Daoy (cell line): ENCODE data around the gene OBSL1. TPM values are rescaled to one million over a fixed set of nuclear protein-coding genes. Genes with fewer than 3 reads are reported as not detected.
A peak's percentile ranks its signal among the peaks of the same experiment; 100 is the strongest.

ENCODE experiments used
- DNase-seq: peaks from one replicate; pipeline ENCODE4 v3.0.0-alpha.2; 2015; ENCODE audit warnings: low read depth
- total RNA-seq: library from RNA; depleted of rRNA; stranded (reverse); fragments of >200 nt; shearing (Covaris generic); gene quantifications from 2 replicates; pipeline ENCODE4 v1.2.3, GENCODE V29; 2014

The OBSL1 gene
- total RNA-seq, 1 experiment from 2014 or later = 45.3 TPM

DNA sequence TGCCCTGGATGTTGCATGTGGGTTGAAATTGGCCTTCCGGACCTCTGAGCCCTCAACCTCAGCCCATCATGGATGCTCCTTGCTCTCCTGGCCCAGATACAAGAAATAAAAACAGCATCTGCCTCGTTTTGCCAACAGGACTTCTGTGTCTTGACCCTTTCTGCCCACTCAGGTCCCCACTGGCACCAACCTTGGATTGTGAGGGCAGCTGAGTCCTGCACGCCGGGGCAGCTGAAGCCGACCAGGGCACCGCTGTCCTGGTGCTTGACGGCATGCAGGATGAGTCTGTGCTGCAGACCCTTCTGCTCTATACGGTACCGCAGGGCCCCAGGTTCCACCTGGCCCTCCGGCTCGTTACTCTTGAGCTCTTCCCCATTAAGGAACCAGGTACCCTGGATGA lies 4.7 kb downstream of the OBSL1 start:
- DNase-seq = no peak

DNA sequence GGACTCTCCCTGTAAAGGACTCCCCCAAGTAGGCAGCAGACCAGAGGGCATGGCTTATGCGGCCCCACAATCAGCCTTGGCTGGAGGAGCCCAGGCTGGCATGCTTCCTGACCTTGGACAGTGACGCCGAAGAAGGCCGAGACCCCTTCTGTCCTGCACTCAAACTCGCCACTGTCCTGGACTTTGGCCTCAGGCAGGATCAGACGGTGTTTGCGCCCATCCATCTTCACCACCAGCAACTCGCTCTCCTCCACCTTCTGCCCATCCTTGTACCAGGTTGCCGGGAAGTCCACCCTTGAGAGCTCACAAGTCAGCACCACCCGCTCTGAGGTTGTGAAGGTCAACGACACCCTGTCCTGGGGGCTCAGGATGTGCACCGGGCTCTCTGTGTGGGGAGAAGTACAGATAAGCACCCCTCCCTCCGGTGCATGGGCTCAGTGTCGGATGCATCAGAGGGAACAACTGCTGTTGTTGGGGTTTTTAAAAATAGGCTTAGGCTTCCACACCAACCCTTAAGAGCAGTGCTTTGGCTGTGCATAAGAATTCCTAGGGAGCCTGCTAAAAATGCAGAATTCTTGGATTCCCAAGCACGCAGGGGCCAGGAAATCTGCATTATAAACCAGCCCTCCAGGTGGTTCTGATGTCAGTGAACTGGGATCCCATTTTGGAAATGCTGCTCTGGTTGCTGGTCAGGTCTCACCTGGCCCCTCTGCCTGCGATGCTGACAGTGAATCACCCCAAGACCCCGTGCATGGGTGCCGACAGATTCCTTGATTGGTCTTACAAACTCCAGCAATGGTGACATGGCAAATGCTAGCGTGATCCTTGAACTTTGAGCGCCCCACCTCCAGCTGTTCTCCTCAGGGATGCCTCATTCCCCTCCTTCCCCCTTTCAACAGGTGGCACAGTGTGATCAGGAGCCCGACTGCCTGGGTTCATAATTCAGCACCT lies 5.9 kb downstream of the OBSL1 start:
- DNase-seq = no peak

DNA sequence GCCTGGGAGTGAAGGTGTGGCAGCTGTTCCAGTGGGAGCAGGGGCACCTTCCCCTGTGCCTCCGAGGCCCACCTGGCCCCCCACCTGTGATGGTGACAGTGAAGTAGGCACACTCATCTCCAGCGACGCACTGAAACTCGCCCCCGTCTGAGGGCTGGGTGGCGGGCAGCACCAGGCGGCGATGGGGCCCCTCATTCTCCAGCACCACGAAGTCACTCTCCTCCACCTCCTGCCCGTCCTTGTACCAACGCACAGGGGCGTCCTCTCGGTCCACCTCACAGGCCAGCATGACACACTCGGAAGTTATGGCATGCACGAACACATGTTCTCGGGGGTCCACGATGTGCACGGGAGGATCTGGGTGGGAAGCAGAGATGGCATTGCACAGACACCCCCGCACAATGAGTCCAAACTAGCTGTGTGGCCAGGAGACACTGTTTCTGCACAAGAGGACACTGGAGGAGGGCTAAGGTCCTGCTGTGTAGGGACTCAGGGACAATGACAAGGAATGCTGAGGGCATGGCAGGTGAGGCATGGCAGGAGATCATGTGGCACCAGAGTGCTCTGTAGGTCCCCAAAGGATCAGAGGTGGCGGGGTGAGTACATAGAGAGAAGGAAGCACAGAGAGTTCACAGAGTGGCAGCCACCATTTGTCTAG lies 7.9 kb downstream of the OBSL1 start:
- DNase-seq = no peak

DNA sequence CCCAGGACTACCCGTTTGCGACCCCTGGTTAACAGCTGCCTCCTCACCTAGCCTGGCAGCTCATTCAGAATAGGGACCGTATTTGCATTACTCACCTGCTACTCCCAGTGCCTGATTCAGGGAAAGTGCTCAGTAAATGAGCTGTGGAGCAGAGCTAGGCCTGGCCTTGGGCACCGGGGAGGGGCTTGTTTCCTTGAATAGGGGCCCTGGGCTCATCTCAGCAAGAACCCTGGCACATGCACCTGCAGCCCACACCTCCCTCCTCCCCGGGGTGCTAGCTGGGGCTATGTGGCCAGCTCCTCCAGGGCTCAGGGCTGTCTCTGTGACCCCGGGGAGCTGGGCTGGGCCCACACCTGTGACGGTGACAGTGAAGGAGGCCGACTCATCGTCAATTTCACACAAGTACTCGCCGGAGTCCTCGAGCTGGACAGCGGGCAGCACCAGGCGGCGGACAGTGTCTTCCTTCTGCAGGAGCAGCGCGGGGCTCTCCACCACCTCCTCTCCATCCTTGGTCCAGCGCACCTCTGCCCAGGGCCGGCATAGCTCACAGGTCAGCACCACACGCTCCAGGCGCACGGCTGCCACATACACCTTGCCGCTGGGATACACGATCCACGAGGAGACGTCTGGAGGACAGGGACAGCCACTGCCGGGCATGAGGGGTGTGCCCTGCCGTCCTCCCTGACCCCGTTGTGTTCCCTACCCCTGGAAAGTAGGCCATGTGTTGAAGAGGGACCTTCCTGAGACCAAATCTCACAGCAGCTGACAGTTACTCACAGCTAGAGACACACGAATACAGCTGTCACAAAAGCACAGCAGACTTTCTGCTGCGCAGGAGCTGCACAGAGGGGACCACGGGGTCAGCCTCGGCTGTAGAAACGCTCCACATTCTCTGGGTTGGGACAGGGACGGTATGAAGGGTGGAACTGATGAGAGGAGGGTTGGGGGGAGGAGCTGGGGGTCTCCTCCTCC lies 9.0 kb downstream of the OBSL1 start:
- no peak for DNase-seq

DNA sequence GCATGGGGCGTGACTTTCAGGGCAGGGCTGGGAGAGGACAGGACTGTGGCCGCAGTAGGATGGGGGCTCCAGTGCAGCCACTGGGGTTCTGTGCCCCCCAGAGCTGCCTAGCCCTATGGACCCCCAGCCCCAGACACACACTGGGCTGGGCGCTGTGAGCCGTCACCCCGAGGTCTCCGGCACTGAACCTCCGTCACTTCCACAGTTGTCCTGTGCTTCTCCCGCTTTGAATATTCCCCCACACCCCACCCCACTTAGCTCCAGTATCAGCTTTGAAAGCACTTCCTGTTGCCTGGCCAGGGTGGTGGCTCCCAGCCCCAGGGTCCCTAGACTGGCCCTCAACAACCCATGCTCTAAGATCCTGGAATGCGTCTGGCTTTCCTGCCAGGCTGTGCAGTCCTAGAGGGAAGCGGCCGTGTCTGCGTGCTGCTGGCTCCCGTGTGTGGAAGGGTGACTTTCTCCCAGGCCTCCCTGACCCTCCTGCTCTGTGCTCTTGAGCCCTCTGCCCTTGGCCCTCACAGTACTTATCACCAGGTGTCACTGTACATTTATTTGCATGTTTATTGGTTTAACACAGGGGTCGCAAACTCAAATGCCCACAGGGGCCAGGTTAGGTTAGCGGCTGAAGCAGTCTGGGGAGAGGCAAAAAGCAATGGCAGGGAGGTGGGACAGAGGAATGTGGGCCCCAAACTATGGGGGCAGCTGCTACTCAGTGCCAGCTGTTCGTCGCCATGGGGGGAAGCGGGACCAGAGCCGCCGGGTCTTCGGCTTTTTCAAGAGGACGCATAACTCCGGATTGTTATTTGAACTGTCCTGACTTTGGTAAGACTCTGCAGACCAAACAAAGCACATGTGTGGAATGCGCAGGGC lies 9.9 kb downstream of the OBSL1 start:
- no peak for DNase-seq

DNA sequence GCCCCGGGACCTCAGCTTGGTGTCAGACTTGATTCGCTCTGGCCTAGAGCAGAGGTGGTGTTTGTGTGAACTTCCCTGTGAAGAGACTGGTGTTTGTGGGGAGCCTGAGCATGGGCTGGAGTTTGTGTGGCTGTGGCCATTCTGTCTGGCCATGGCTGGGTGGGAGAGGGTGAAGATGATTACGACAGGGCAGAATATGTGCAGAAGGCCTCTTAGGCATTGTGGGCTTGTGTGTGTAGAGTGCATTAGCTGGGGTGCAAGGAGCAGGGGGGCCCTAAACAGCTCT lies 10.5 kb downstream of the OBSL1 start:
- no peak for DNase-seq

DNA sequence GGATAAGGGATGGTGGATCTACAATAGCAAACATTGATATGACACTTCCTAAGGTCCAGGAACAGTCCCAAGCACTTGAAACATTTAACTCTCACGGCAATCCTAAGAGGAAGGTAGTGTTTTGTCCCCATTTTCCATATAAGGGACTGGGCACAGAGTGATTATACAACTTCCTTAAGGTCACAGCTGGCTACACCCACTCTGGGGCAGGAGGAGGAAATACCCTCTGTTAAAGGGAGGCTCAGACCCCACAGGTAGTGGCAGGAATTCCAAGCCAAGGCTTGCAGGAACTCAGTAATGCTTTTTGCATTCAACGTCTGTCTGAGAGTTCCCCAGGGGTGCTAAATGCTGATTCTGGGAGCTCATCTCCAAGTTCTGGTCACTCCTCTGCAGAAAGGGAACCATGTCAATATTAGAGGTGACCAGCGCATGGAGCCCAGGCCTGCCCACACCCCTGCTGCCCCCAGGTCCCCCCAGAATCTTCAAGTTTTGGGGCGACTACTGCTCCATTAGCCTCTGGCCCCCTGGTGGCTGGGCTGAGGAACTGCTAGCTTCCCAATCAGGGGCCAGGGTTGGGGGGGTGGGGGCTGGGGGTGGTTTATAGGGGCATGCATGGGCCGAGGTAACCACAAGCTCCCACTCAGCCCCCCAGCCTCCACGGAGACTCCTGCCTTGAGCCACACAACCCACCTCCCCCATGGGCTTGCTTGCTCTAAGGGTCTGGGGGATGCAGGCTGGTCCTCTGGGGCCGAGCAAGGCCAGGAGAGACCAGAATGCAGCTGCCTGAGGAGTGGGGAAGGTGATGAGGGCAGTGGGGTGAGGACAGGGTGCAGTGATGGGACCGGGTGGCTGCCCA lies 11.1 kb downstream of the OBSL1 start:
- no peak for DNase-seq

DNA sequence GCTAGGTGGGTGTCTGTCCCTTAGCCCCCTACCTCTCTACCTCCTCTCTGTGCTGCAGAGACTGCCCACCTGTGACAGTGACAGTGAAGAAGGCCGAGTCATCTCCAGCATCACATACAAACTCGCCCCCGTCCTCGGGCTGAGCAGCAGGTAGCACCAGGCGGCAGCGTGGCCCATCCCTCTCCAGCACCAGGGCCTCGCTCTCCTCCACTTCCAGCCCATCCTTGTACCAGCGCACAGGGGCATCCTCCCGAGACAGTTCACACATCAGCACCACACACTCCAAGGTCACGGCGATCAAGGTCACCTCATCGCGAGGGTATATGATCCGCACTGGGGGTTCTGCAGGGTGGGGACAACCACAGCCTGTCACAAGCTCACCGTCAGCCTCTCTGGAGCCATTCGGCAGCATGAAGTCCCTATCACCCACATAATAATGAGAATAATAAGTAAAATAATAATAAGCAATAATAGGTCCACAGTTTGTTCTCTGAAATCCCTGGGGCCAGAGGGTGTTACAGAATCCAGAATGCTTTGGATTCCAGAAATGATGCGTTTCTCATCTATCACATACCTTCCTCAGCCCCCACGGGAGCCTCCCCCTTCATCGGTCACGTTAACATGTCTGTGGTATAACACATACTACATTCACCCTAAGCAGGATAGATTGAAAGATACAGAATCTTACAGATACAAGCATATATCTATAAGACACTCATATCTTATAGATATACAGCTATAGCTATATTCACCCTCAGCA lies 12.0 kb downstream of the OBSL1 start:
- DNase-seq = no peak

DNA sequence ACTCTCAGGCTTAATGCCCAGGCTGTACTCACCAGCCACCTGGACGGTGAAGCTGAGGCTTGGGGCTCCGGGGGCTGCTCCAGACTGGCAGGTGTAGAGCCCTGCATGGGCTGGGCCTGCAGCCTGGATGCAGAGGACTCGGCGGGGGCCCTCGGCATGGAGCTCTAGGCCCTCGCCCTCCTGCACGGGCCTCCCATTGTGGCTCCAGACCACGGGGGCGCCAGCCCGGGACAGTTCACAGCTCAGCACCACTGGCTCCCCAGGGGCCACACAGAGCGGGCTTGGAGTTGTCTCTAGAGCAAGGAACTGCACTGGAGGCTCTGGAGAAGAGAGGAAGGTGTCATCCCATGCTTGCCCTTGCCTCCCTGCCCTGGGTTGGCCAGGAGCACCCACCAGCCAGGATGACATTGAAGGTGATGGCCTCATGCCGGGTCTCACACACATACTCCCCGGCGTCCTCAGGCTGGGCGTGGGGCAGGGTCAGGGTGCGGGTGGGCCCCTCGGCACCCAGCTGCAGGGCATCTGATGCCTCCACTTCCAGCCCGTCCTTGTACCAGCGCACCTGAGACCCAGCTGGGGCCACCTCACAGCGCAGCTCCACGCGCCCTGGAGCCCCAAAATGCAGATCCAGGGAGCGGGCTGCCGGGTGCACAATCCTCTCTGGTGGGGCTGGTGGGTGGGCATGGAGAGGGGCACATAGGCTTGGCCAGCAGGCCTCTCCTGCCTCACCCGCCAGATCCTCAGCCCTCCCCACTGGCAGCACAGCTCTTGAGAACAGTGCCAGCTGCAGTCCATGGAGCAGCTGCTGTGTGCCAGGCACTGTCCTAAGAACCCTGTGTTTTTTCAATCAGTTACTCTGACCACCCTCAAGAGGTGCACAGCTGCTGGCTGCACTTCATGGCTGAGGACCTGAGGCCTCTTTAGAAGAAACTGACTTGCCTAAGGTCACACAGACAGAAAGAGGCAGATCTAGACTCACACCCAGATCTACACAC lies 13.3 kb downstream of the OBSL1 start:
- no peak for DNase-seq

DNA sequence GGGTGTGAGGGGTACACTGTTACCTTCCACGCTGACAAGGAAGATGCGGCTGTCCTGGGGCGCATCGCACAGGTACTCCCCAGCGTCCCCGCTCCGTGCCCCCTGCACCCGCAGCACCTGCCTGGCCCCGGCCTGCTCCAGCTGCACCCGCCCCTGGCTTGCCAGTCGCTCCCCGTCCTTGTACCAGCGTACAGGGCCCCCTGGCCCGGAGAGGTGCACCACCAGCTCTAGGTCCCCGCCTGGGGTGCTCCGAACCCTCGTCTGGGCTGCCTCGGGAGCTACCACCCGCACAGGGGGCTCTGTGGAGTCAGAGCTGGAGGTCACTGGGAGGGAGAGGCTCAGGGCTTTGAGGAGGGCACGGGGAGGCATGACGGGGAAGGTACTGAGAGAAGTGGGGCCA lies 14.0 kb downstream of the OBSL1 start:
- no peak for DNase-seq

DNA sequence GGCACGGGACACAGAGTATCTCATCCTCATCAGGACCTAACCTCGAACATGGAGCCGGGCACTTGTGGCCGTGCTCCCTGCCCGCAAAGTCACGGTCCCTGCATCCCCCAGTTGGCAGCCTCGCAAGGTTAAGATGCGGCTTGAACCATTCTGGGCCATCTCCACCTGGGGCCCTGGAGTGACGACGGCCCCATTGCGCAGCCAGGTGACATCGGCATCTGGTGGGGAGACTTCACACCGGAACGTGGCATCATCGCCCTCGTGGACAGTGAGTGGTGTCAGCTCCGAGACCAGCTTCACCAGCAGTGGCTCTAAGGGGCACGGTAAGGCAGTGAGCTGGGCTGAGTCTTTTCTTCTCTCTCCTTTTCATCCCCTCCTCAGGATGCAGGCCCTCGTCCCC lies 14.9 kb downstream of the OBSL1 start:
- DNase-seq = no peak

DNA sequence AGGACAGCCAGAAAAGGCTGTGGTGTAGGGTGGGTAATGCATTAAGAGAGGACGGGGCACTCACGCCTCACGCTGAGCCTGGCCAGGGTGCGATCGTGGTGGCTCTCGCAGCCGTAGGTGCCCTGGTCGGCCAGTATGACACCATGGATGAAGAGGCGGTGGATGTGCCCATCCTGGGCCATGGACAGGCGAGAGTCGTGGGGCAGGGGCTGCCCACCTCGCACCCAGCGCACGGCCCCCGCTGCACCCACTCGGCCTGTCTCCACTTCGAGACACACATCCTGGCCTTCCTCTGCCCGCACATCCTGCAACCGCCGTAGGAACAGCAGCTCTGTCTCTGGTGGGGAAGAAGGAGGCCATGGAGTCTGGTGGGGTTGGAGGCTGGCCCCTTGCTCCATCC lies 15.4 kb downstream of the OBSL1 start:
- no peak for DNase-seq

DNA sequence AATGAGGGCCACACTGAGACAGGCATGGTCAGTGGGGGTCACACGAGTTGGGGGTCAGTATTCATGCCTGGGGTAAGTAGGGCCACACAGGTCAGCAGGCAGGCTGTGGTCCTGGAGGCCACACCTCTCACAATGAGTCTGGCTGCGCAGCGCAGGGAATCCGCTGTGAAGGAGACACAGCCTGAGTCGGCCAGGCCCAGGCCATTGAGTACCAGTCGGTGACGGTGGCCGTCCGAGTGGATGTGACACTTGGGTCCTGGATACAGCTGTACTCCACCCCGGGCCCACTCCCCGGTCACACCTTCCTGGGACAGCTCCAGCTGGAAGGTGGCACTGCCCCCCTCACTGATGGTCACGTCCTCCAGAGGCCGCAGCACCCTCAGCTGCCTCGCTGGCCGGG lies 17.0 kb downstream of the OBSL1 start:
- DNase-seq = no peak

DNA sequence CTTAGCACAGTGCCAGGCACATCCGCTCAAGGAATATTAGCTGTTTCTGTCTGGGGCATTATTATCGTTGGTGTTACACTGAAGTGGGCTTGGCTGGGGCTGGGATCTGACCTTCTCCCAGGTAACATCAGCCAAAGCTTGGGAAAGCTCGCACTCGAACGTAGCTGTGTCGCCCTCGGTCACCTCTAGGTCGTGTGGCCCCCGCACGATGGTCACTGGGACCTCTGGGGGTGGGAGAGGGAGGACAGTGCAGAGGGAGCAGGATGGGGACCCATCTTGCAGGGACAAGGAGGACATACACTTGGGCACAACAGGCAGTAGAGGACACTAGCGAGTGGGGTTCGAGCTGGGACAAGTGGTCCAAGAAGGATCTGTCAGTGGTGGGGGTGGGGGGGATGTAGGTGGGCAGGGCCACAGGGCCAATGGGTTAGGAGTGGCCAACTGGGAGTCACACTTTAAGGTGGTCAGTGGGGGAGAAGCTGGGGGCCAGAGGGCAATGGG lies 17.8 kb downstream of the OBSL1 start:
- no peak for DNase-seq

DNA sequence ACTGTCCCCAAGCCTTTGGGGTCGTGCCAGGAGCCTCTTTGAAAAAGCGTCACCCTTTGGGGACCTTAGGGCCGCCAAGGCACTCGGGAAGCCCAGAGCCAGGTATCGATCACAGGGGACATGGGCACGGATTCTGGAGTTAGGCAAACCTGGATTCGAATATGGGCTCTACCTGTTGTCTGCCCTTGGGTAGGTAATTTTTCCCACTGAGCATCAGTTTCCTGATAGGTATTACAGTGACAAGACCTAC lies 18.2 kb downstream of the OBSL1 start:
- DNase-seq = no peak

DNA sequence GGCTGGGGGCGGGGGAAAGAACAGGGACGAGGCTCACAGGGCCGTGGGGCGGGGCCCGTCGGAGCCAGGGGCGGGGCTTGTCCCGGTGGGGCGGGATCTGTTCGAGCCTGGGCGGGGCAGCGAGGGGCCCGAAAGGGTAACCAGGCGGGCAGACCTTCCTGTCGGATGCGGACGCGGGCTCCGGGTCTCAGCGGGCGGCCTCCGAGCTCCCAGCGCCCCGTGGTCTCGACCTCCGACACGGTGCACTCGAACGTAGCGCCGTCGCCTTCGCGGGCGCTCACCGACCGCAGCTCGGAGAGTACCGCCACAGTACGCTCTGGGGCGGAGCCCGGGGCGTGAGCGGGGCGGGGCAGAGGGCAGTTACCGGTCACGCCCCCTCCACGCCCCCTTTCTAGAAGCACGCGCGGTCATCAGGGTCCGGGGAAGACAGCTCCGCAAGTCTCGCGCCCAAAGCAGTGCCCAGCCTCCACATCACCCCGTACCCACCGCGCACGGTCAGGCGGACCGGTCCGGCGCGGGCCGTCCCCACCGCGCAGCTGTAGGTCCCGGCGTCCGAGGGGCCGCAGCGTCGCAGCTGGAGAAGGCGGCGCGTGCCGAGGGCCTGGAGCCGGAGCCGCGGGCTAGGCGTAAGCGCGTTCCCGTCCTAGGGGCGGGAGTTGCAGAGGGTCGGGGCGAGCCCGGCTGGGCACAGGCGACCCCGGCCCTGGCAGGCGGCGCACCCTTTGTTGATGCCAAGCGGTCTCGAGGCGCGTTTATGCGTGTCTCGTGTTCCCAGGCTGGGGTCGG lies 18.8 kb downstream of the OBSL1 start:
- peak; percentile 88 for DNase-seq
